ENCODE data around the gene NPY4R2. TPM values are rescaled to one million over a fixed set of nuclear protein-coding genes. Genes with fewer than 3 reads are reported as not detected.
"Not testable (repeated sequence)": the region's sequence is repeated elsewhere in the genome, so short reads cannot be mapped to it uniquely, and the experiment has no call there.

The NPY4R2 gene
- total RNA-seq, 4 donors from 2014 or later, result 0.15 TPM; not detected in 3

GRCh38 chr10:47942351-47943019, 24.0 kb downstream of the NPY4R2 start:
- WGBS, 2 donors (ENCODE audit: low coverage in 1 of 2), result no CpG with 5 or more reads among the region's 8 CpGs
- ATAC-seq, result not testable (repeated sequence)

GRCh38 chr10:47943328-47943727, 24.9 kb downstream of the NPY4R2 start:
- not testable (repeated sequence) for H3K27me3 ChIP-seq, H3K27ac ChIP-seq, H3K36me3 ChIP-seq, ATAC-seq, H3K9me3 ChIP-seq, H3K4me3 ChIP-seq, H3K4me1 ChIP-seq
- WGBS, 2 donors (ENCODE audit: low coverage in 1 of 2), result no CpG with 5 or more reads among the region's 4 CpGs

More at GRCh38 chr10:47942351-47943019, 24.0 kb downstream of the NPY4R2 start:
- H3K36me3 ChIP-seq, H3K4me1 ChIP-seq, H3K4me3 ChIP-seq, H3K9me3 ChIP-seq, H3K27ac ChIP-seq, H3K27me3 ChIP-seq: not testable (repeated sequence)

DNA sequence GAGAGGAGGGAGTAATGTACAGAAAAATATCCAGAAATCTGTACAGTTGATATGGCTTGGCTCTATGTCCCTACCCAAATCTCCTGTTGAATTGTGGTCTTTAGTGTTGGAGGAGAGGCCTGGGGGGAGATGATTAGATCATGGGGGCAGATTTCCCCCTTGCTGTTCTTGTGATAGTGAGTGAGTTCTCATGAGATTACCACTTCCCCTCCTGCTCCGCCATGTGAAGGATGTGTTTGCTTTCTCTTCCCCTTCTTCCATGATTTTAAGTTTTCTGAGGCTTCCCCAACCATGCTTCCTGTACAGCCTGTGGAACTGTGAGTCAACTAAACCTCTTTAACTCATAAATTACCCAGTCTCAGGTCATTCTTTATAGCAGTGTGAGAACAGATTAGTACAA, 29.0 kb downstream of the NPY4R2 start:
- not testable (repeated sequence) for H3K4me1 ChIP-seq, H3K27me3 ChIP-seq, H3K27ac ChIP-seq, H3K36me3 ChIP-seq, H3K4me3 ChIP-seq, ATAC-seq, H3K9me3 ChIP-seq
- 50 to 100% methylated on average over 1 of the region's 1 CpG for WGBS, 2 donors (ENCODE audit: low coverage in 1 of 2)

DNA sequence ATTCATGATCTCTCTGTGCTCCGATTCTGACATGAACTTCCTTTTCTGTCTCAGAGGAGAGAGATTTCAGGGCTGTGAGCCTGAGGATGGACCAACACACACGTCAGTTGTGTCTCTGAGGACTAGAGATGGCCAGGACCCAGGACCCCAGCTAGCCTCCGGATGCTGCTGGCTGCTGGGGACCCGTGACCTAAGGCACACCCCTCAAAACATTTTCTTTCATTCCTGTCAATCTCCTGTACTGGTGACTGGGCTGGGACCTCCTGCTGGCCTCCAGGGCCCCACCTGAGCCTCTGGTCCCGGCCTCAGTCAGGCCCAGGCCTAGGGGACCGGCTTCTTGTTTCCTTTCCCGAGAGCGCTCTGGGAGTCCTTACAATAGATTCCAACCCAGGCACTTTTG, 38.7 kb downstream of the NPY4R2 start:
- not testable (repeated sequence) for H3K36me3 ChIP-seq, H3K27me3 ChIP-seq, H3K9me3 ChIP-seq, H3K27ac ChIP-seq, H3K4me3 ChIP-seq, H3K4me1 ChIP-seq
- WGBS, 2 donors (ENCODE audit: low coverage in 1 of 2), result 83 to 90% methylated on average over 2 to 7 of the region's 8 CpGs
- peak; percentile 13 for ATAC-seq

DNA sequence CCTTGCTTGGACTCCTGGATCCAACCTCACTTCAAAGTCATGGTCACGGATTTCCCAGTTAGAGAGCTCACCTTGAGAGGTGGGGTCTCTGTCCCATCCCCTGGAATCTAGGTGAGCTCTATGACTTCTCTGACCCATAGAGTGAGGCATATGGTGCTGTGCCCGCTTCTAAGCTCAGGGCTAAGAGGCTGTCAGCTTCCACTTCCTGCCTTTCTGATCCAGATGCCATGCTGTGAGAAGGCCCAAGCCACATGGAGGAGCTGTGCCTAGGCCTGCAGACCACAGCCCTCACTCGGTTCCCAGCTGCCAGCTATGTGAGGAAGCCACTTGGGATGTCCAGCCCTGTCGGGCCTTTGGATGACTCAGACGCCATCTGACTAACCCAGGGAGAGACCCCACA, 41.2 kb downstream of the NPY4R2 start:
- H3K27me3 ChIP-seq, H3K4me3 ChIP-seq, H3K36me3 ChIP-seq, ATAC-seq, H3K4me1 ChIP-seq, H3K9me3 ChIP-seq, H3K27ac ChIP-seq: not testable (repeated sequence)
- WGBS, 2 donors (ENCODE audit: low coverage in 1 of 2), result 80% methylated on average over 1 of the region's 5 CpGs; no CpG with 5 or more reads in 1 of the 2 donors

- H3K4me1 ChIP-seq, H3K27me3 ChIP-seq, H3K4me3 ChIP-seq, H3K27ac ChIP-seq, ATAC-seq, H3K36me3 ChIP-seq, H3K9me3 ChIP-seq: not testable (repeated sequence)
- no CpG with 5 or more reads among the region's 2 CpGs for WGBS, 2 donors (ENCODE audit: low coverage in 1 of 2)
Observed at GRCh38 chr10:47960699-47961098, 42.2 kb downstream of the NPY4R2 start.

GRCh38 chr10:47962785-47963184, 44.3 kb downstream of the NPY4R2 start:
- WGBS, 2 donors (ENCODE audit: low coverage in 1 of 2), result no CpG with 5 or more reads among the region's 5 CpGs

DNA sequence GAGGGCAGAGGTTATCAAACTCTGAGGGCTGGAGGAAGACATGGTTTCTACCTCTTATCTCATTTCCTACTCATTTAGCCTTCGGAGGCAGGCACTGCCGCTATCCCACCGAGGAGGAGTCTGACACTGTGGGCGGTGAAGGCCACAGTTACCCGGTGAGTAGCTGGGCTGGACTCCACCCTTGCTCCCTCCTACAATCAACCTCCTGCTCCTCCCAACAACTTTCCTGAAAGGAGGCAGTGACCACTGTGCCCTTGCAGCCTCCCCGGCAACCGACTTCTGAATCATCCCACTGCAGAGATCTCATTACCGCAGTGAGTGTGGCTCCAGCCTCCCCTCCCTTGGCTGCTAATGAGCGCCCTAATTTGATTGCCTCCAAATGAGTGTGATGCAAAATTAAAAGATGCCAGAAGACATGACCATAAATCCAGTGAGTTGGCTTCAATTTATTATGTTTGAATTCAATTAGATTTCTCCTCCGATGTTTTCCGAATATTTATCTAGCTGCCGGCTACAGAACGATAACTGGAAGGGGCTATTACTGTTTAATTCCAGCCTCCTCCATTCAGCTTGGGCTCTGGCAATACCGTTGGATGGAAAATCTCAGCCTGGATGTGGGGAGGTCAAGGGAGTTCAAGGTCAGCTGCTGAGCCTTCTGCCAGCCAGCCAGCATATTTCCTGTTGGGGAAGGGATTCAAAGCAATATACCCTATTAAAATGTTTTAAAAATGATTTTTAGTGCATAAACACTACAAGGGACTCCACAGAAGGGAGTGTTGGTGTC, 46.0 kb downstream of the NPY4R2 start:
- ATAC-seq, result peak; percentile 42
- not testable (repeated sequence) for H3K4me3 ChIP-seq, H3K9me3 ChIP-seq, H3K36me3 ChIP-seq, H3K27me3 ChIP-seq, H3K4me1 ChIP-seq, H3K27ac ChIP-seq
- 7% methylated on average over 3 of the region's 14 CpGs; no CpG with 5 or more reads in 1 of the 2 donors for WGBS, 2 donors (ENCODE audit: low coverage in 1 of 2)

More at GRCh38 chr10:47962785-47963184, 44.3 kb downstream of the NPY4R2 start:
- not testable (repeated sequence) for H3K27ac ChIP-seq, H3K4me3 ChIP-seq, H3K36me3 ChIP-seq, H3K9me3 ChIP-seq, H3K4me1 ChIP-seq, H3K27me3 ChIP-seq, ATAC-seq

DNA sequence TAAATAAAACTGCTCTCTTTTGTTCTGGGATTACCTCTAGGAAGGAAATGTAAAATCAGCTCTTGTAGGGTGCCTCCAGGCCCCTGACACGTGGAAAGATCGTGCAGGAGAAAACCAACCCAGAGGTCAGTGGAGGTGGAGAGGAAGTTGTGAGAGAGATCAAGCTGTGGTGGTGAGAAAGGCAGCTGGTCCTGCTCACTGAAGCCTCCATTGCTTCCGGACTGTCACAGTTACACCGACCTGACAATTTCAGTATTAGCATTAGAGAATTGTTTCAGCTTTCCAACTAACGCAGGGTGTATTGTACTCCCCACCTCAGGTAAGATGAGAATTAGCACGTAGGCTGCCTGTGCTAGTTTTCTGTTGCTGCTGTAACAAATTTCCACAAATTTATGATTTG, 50.5 kb downstream of the NPY4R2 start:
- H3K27me3 ChIP-seq, H3K9me3 ChIP-seq, H3K4me1 ChIP-seq, H3K36me3 ChIP-seq, H3K27ac ChIP-seq, H3K4me3 ChIP-seq, ATAC-seq: not testable (repeated sequence)
- 67 to 89% methylated on average over 1 to 4 of the region's 6 CpGs for WGBS, 2 donors (ENCODE audit: low coverage in 1 of 2)

DNA sequence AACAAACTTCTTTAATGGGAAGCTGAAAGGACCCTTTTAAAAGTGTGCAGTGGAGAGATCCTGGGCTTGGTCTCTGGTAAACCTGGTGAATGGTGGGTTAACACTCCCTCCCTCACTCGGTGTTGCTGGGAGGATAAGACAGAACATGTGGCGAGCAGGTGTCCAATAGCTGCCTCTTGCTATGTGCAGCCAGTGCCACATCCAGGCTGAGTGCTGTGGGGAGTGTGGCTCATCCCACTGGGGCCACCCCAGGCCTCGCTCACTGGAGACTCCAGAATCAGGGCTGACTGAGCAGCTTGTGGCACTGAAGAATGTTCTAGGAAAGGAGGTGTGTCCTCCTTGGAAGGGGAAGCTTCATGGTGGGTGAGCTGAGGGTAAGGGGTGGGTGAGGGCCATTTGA, 51.6 kb downstream of the NPY4R2 start:
- not testable (repeated sequence) for H3K27ac ChIP-seq, H3K36me3 ChIP-seq, H3K9me3 ChIP-seq, ATAC-seq, H3K4me1 ChIP-seq, H3K27me3 ChIP-seq, H3K4me3 ChIP-seq
- WGBS, 2 donors (ENCODE audit: low coverage in 1 of 2), result 67 to 72% methylated on average over 1 to 2 of the region's 3 CpGs

GRCh38 chr10:47971598-47971997, 53.1 kb downstream of the NPY4R2 start:
- not testable (repeated sequence) for H3K36me3 ChIP-seq, H3K4me1 ChIP-seq, ATAC-seq, H3K4me3 ChIP-seq, H3K27me3 ChIP-seq, H3K9me3 ChIP-seq, H3K27ac ChIP-seq
- whole genome bisulfite sequencing, 2 donors (ENCODE audit: low coverage in 1 of 2), result no CpG with 5 or more reads among the region's 5 CpGs

DNA sequence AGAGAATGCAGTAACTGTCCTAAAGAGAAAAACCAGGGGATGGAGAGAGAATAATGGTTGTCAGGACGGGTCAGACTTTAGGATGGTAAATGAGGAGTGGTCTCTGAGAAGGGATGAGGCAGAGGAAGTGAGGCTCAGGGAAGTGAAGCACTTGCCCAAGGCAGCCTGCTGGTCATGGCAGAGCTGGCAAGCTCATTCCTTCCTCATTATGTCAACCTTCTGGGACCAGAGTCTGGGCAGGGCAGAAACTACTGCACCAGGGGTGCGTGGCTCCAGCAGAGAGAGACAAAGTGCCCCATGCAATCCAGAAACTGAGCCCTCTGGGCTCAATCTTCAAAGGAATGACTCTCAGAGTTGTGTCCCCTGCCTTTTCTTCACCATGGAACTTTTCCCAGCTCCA, 53.6 kb downstream of the NPY4R2 start:
- H3K36me3 ChIP-seq, H3K27me3 ChIP-seq, H3K4me3 ChIP-seq, H3K27ac ChIP-seq, H3K9me3 ChIP-seq, ATAC-seq, H3K4me1 ChIP-seq: not testable (repeated sequence)
- WGBS, 2 donors (ENCODE audit: low coverage in 1 of 2), result no CpG with 5 or more reads among the region's 2 CpGs
